IPS-18c (cell line): ENCODE measurements around the gene VWA7.

Experiments used
- H3K4me3 ChIP-seq: 2 replicates; pipeline ENCODE4 v1.7.0; 2013; ENCODE audit warnings: low read depth, mild to moderate bottlenecking, low read length, moderate library complexity; ENCODE audit not compliant: insufficient read depth
- H3K9me3 ChIP-seq: one replicate; pipeline ENCODE4 v1.6.1; 2013; ENCODE audit warnings: mild to moderate bottlenecking, low read length, moderate library complexity; ENCODE audit not compliant: control insufficient read depth, insufficient read depth

VWA7 gene

GRCh38 chr6:31728767-31729514 lies 48.2 kb downstream of the VWA7 start, which contains the start of gene DDAH2:
Gene DDAH2, minus strand, starts transcription at chr6:31729299. Its CDS starts 138 bp downstream, at chr6:31729161.
- peak within 1 kb of the TSS; percentile 90 for H3K4me3 ChIP-seq
- H3K9me3 ChIP-seq, result no peaks in the 10 kb centered on the region

DNA sequence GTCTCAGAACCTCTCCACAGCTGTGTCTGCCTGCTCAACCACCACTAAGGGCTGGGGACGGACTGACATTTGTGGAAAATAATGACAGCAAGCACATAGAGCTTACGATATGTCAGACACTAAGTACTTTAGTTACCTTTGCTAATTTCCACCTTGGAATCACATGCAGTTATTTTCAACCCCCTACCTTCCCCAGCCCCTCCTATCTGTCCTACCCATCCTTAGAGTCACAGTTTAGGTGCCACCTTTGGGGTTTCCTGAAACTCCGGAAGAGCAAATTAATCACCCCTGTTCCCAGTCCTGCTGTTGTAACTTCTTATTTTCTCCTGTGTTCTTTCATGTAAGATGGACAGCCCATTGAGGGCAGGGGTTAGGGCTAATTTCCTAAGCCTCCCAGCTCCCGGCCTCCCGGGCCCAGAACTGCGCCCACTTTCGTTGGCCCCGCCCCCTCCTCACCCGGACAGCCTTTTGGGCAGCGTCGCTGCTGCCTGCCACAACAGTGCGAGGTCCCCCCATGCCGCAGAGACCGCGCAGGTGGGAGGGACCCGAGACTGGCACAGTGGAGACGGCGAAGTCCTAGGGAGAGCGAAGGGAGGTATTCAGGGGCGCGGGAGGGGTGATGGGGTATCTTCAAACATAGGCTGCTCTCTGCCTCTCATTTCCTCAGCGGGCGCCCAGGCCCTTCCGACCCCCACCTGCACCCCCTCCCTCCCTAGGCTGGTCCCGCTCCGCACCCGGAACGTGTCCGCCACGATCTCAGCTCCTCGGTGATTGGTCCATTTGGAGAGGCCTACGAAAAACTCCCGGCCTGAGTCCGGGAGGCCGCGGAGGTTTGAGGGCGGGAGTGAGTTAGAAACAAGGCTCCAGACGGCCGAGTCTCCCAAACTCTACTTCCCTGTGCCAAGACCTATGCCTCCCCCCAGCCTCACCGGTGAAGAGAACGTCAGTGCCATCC lies 49.1 kb downstream of the VWA7 start:
- H3K4me3 ChIP-seq, result 0 out of 2 replicates have a peak overlapping the region, but pooled peaks have one; percentile 90
- H3K9me3 ChIP-seq, result no peaks in the 10 kb centered on the region

- Histone ChIP-seq H3K4me3 (no peak overlapping the region), H3K9me3 (no peaks in the 10 kb centered on the region)
Measured at GRCh38 chr6:31727034-31727716, 50.0 kb downstream of the VWA7 start.

- H3K9me3 ChIP-seq, result no peaks in the 10 kb centered on the region
Measured at GRCh38 chr6:31725502-31726350, 51.4 kb downstream of the VWA7 start.

DNA sequence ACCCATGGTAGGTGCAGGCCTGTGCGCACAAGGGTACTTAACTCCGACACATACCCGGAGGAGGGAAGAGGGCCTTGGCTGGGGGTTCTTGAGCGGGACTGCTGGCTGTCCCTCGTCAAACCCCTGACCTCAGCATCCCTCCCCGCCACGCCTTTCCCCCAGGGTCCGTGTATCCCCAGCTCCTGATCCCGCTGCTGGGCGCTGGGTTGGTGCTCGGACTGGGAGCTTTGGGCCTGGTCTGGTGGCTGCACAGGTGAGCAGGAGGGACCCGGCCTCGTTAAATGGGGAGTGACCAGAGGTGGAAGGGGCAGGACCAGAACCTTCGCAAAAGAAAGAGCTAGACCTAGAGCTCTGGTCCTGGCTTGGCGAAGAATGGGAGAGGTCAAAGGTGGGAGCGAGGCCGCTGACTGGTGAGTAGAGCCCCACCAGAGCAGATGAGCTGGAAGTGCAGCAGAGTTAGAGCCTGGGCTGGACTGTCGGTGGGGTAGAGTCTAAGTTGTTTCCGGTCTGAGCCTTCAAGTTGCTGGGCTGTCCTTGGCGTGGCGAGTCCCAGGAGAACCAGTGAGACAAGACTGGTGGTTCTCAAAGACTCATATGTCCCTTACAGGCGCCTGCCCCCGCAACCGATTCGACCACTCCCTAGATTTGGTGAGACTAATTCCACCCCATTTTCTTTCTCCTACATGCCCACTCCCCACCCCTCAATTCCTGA lies 53.0 kb downstream of the VWA7 start:
- Histone ChIP-seq H3K9me3 (no peaks in the 10 kb centered on the region), H3K4me3 (no peak overlapping the region)

More at GRCh38 chr6:31725502-31726350, 51.4 kb downstream of the VWA7 start:
- no peak overlapping the region for H3K4me3 ChIP-seq

DNA sequence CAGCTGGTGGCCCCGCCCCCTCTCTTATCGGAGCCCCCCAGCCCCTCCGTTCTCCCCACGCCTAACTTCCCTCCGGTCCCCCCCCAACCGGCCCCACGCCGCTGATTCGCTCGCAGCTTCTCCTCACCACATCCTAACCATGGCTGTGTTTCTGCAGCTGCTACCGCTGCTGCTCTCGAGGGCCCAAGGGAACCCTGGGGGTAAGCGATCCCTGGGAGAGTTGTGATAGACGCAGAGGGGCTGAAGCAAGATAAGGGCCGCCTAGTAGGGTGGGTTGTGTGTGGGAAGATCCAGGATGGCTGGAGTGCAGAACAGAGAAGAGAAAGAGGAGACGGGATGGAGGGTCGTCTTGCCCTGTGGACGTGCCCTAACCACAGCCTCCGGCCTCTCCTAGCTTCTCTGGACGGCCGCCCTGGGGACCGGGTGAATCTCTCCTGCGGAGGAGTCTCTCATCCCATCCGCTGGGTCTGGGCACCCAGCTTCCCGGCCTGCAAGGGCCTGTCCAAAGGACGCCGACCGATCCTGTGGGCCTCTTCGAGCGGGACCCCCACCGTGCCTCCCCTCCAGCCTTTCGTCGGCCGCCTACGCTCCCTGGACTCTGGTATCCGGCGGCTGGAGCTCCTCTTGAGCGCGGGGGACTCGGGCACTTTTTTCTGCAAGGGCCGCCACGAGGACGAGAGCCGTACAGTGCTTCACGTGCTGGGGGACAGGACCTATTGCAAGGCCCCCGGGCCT lies 53.7 kb downstream of the VWA7 start, which contains the start of gene MPIG6B:
TSS of gene MPIG6B (plus strand) at position 129 of the 735 bp plus-strand sequence. CDS start at position 140, 11 bp downstream.
- no peaks in the 10 kb centered on the region for H3K9me3 ChIP-seq
- no peak within 1 kb of the TSS for H3K4me3 ChIP-seq

GRCh38 chr6:31722173-31722572 lies 55.0 kb downstream of the VWA7 start:
- no peak overlapping the region for H3K4me3 ChIP-seq

DNA sequence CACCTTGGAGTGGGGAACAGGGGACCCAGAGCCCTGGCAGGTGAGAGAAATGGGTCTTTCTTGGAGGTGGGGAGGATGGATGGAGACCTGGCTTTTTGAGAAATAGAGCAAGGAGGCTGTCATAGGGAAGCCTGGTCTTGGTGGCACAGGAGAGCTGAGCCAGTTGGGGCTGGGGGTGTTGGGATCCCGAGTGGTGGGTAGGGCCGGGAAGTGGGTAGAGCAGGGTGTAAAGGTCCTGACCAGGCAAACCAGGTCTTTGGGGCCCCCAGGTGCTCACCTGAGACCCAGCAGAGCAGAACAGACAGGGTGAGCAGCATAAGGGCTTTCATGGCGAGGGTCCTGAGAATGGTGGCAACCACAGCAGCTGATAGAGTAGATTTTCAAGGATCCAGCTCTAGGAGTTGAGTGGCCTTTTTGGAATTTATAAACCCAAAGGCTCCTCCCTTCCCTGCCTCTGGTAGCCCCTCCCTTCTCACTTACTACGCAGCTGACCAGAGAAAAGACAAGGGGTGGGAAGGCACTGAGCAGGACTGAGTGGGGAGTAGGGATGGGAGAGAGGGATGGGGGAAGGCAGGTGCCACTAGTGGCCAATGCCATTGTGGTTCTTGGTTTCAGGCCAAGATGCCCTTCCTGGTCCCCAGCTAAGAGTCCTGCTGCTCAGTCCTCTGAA lies 55.6 kb downstream of the VWA7 start, which contains the start of gene LY6G6C:
TSS of gene LY6G6C (minus strand) at position 396 of the 670 bp plus-strand sequence. CDS start at position 329, 67 bp downstream.
- H3K9me3 ChIP-seq, result no peaks in the 10 kb centered on the region

More at GRCh38 chr6:31722173-31722572, 55.0 kb downstream of the VWA7 start:
- no peaks in the 10 kb centered on the region for H3K9me3 ChIP-seq

GRCh38 chr6:31720196-31720770 lies 56.8 kb downstream of the VWA7 start:
- Histone ChIP-seq H3K9me3 (no peaks in the 10 kb centered on the region), H3K4me3 (no peak overlapping the region)

More for the DNA sequence above, 55.6 kb downstream of the VWA7 start, which contains the start of gene LY6G6C:
- H3K4me3 ChIP-seq, result no peak within 1 kb of the TSS

GRCh38 chr6:31719001-31719400 lies 58.1 kb downstream of the VWA7 start:
- H3K4me3 ChIP-seq, result no peak overlapping the region
- no peaks in the 10 kb centered on the region for H3K9me3 ChIP-seq

- Histone ChIP-seq H3K4me3 (no peak overlapping the region), H3K9me3 (no peaks in the 10 kb centered on the region)
Measured at GRCh38 chr6:31718265-31718664, 58.9 kb downstream of the VWA7 start.

DNA sequence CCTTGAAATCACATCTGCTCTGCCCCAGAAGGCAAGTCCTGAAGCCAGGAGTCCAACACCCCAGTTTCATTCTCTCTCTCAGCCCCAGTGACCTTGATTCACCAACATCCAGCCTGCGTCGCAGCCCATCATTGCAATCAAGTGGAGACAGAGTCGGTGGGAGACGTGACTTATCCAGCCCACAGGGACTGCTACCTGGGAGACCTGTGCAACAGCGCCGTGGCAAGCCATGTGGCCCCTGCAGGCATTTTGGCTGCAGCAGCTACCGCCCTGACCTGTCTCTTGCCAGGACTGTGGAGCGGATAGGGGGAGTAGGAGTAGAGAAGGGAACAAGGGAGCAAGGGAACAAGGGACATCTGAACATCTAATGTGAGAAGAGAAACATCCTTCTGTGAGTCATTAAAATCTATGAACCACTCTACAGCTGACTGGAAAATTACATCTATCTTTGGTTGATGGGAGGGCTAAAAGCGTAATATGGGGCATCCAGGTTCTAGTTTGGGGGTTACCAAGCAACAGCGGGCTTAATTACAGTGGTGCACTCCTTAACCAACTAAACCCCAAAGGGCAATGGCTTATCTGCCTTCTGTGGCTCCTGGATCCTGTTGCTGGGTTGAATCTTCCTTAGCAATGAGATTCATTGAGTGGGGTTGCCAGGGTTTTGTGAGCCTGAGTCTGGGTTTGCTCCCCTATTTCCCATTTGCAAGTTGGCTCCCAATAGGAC lies 59.5 kb downstream of the VWA7 start:
- no peak overlapping the region for H3K4me3 ChIP-seq
- no peaks in the 10 kb centered on the region for H3K9me3 ChIP-seq
